ENCODE measurements around the gene CIZ1.

CIZ1 gene

DNA sequence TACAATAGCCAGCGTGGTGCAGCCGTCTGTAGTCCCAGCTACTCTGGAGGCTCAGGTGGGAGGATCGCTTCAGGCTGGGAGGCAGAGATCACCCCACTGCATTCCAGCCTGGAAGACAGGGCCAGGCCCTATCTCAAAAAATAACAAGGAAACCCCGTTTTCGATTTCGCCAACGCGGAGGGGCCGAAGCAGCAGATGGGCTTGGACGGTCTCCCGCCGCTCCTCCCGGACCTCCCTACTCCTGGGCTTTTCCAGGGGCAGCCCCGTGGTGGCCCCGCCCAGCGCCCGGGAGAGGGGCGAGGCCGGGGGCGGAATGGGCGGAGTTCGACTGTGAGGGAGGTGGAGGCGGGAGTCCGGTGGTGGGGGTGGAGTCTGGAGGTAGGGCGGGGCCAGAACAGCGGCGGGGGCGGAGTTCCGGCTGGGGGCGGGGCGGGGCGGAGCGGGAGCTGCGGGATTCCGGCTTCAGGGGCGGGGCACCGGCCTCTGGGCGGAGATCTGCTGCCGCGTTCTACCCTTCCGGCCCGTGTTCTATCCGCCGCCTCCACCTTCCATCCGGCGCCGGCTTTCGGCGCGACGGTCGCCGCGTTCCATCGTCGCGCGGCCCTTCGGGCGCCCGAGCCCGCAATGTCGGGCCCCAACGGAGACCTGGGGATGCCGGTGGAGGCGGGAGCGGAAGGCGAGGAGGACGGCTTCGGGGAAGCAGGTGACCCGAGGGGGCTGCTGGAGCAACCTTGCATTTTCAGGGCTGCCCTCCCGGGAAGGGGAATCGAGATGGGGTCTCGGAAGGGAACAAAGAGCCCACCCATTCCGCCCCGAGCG, 31.4 kb downstream of the CIZ1 start, which contains the start of gene BBLN:
Gene BBLN (plus strand): TSS at position 482 of the 819 bp plus-strand sequence. CDS start 143 bp downstream, at position 625.
- peak; percentile 86 for DNase-seq (ENCODE audit: low read depth)
- TF ChIP-seq CTCF (conservative IDR thresholded peaks at IDR 0.05; ENCODE audit: control insufficient read depth, insufficient read depth, low read depth, low read length) = no peak
- peak within 1 kb of the TSS; percentile 77 for H3K4me3 ChIP-seq (ENCODE audit: control insufficient read depth, low read depth, low read length)

GRCh38 chr9:128159522-128159783, 31.9 kb downstream of the CIZ1 start:
- H3K4me3 ChIP-seq (ENCODE audit: control insufficient read depth, low read depth, low read length) = peak overlapping the region; percentile 44
- no peak for DNase-seq (ENCODE audit: low read depth)
- TF ChIP-seq CTCF (conservative IDR thresholded peaks at IDR 0.05; ENCODE audit: control insufficient read depth, insufficient read depth, low read depth, low read length) = no peak

GRCh38 chr9:128155736-128156500, 35.5 kb downstream of the CIZ1 start:
- DNase-seq (ENCODE audit: low read depth) = no peak
- TF ChIP-seq CTCF (conservative IDR thresholded peaks at IDR 0.05; ENCODE audit: control insufficient read depth, insufficient read depth, low read depth, low read length) = no peak
- H3K4me3 ChIP-seq (ENCODE audit: control insufficient read depth, low read depth, low read length) = no peak overlapping the region

GRCh38 chr9:128153947-128154695, 37.3 kb downstream of the CIZ1 start:
- no peak overlapping the region for H3K4me3 ChIP-seq (ENCODE audit: control insufficient read depth, low read depth, low read length)
- DNase-seq (ENCODE audit: low read depth) = no peak
- no peak for TF ChIP-seq CTCF (conservative IDR thresholded peaks at IDR 0.05; ENCODE audit: control insufficient read depth, insufficient read depth, low read depth, low read length)

GRCh38 chr9:128153060-128153946, 38.1 kb downstream of the CIZ1 start:
- no peak overlapping the region for H3K4me3 ChIP-seq (ENCODE audit: control insufficient read depth, low read depth, low read length)
- TF ChIP-seq CTCF (conservative IDR thresholded peaks at IDR 0.05; ENCODE audit: control insufficient read depth, insufficient read depth, low read depth, low read length) = no peak
- DNase-seq (ENCODE audit: low read depth) = no peak
